ENCODE results near the gene C16orf90. TPM values are rescaled to one million over a fixed set of nuclear protein-coding genes. Genes with fewer than 3 reads are reported as not detected.
"Not testable (repeated sequence)": the region's sequence is repeated elsewhere in the genome, so short reads cannot be mapped to it uniquely, and the experiment has no call there.

The C16orf90 gene
- total RNA-seq, 1 donor from 2014 or later, result not detected

DNA sequence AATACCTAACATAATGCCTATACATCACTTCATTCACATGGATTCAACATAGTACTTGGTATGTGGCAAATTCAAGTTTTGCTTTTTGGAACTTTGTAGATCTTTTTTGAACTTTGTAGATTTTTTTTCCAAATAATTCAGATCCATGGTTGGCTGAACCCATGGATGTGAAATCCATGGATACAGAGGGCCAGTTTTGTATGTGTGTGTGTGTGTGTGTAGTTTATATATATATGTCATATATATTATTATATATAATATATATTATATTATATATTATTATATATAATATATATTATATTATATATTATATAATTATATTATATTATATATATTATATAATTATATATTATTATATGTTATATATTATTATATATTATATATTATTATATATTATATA lies 33.9 kb upstream of the C16orf90 start:
- Mint-ChIP-seq H3K4me1 (no peaks in the 10 kb centered on the region), H3K27ac (no peak overlapping the region), H3K4me3 (no peak overlapping the region), H3K9me3 (peaks cover 6% of the 10 kb centered on the region), H3K36me3 (peaks cover 49% of the 10 kb centered on the region), H3K27me3 (ENCODE audit: insufficient read depth, low read depth) (peaks cover 2% of the 10 kb centered on the region)
- Histone ChIP-seq H3K9me3 (ENCODE audit: low read depth) (no peaks in the 10 kb centered on the region), H3K27me3 (no peaks in the 10 kb centered on the region), H3K4me1 (no peaks in the 10 kb centered on the region), H3F3A (ENCODE audit: low read depth) (peaks cover 7% of the 10 kb centered on the region), H4K20me1 (ENCODE audit: low read depth) (no peaks in the 10 kb centered on the region), H3K4me2 (no peak overlapping the region), H3K9ac (no peak overlapping the region), H3K27ac (no peak overlapping the region), H3K79me2 (ENCODE audit: low read depth) (no peaks in the 10 kb centered on the region), H3K4me3 (no peak overlapping the region), H3K36me3 (peaks cover 6% of the 10 kb centered on the region), H2AFZ (replicated peaks) (no peak overlapping the region)
- no peak for DNase-seq (ENCODE audit: low spot score)
- TF ChIP-seq EZH2 (IDR thresholded peaks at IDR 0.05) (no peak), EZH2phosphoT487 (IDR thresholded peaks at IDR 0.05) (no peak)
- TF ChIP-seq, protein P1, sequence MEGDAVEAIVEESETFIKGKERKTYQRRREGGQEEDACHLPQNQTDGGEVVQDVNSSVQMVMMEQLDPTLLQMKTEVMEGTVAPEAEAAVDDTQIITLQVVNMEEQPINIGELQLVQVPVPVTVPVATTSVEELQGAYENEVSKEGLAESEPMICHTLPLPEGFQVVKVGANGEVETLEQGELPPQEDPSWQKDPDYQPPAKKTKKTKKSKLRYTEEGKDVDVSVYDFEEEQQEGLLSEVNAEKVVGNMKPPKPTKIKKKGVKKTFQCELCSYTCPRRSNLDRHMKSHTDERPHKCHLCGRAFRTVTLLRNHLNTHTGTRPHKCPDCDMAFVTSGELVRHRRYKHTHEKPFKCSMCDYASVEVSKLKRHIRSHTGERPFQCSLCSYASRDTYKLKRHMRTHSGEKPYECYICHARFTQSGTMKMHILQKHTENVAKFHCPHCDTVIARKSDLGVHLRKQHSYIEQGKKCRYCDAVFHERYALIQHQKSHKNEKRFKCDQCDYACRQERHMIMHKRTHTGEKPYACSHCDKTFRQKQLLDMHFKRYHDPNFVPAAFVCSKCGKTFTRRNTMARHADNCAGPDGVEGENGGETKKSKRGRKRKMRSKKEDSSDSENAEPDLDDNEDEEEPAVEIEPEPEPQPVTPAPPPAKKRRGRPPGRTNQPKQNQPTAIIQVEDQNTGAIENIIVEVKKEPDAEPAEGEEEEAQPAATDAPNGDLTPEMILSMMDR (IDR thresholded peaks at IDR 0.05), result no peak

DNA sequence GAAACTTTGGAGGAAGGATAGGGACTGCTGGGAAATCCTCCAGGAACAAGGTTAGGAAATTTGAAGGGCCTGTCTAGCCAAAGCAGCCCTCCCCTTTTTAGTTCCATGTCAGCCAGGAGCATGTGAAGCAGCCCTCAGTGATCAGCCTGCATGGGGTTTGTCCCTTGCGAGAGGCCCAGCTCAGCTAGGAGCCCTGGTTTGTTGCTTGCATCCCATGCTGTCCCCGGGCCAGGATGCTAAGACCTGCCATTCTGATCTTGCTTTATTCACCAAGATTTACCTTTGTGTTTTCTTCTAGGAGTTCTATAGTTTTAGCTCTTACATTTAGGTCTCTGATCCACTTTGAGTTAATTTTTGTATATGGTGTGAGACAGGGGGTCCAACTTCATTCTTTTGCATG lies 33.1 kb upstream of the C16orf90 start:
- Histone ChIP-seq H3K36me3 (peaks cover 6% of the 10 kb centered on the region), H3K27ac (no peak overlapping the region), H3K9ac (no peak overlapping the region), H2AFZ (replicated peaks) (no peak overlapping the region), H3K4me2 (no peak overlapping the region), H3K9me3 (ENCODE audit: low read depth) (no peaks in the 10 kb centered on the region), H3K4me1 (no peaks in the 10 kb centered on the region), H3K79me2 (ENCODE audit: low read depth) (no peaks in the 10 kb centered on the region), H4K20me1 (ENCODE audit: low read depth) (no peaks in the 10 kb centered on the region), H3F3A (ENCODE audit: low read depth) (peaks cover 7% of the 10 kb centered on the region), H3K27me3 (no peaks in the 10 kb centered on the region), H3K4me3 (no peak overlapping the region)
- H3K27ac Mint-ChIP-seq, result no peak overlapping the region
- H3K4me3 Mint-ChIP-seq, result no peak overlapping the region
- peaks cover 42% of the 10 kb centered on the region for H3K36me3 Mint-ChIP-seq
- H3K27me3 Mint-ChIP-seq (ENCODE audit: insufficient read depth, low read depth), result peaks cover 2% of the 10 kb centered on the region
- TF ChIP-seq EZH2 (IDR thresholded peaks at IDR 0.05) (no peak), EZH2phosphoT487 (IDR thresholded peaks at IDR 0.05) (no peak)
- TF ChIP-seq, protein P1 (IDR thresholded peaks at IDR 0.05), result no peak
- peaks cover 6% of the 10 kb centered on the region for H3K9me3 Mint-ChIP-seq
- no peak for DNase-seq (ENCODE audit: low spot score)
- H3K4me1 Mint-ChIP-seq, result no peaks in the 10 kb centered on the region

DNA sequence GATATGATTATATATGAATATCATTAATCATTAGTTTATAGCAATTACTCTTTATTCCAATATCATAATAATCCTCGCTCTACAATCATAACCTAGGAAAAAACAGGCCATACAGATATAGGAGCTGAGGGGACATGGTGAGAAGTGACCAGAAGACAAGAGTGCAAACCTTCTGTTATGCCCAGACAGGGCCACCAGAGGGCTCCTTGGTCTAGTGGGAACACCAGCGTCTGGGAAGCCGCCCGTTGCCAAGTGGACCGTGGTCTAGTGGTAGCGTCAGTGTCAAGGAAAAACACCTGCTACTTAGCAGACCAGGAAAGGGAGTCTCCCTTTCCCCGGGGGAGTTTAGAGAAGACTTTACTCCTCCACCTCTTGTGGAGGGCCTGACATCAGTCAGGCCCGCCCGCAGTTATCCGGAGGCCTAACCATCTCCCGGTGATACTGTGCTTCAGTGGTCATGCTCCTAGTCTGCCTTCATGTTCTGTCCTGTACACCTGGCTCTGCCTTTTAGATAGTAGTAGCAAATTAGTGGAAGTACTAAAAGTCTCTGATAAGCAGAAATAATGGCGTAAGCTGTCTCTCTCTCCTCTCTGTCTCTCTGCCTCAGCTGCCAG lies 32.0 kb upstream of the C16orf90 start:
- not testable (repeated sequence) for H3K4me3 Mint-ChIP-seq; H3K4me3 ChIP-seq; H3K79me2 ChIP-seq (ENCODE audit: low read depth); H3K4me1 ChIP-seq; H4K20me1 ChIP-seq (ENCODE audit: low read depth); H3F3A ChIP-seq (ENCODE audit: low read depth); H3K9me3 Mint-ChIP-seq; H3K27ac Mint-ChIP-seq; H3K27ac ChIP-seq; H3K4me1 Mint-ChIP-seq; H3K27me3 Mint-ChIP-seq (ENCODE audit: insufficient read depth, low read depth); H2AFZ ChIP-seq (replicated peaks); H3K27me3 ChIP-seq; H3K9ac ChIP-seq; H3K9me3 ChIP-seq (ENCODE audit: low read depth); H3K4me2 ChIP-seq
- TF ChIP-seq, protein P1 (IDR thresholded peaks at IDR 0.05), result peak; percentile 54
- H3K36me3 Mint-ChIP-seq, result peaks cover 45% of the 10 kb centered on the region
- peaks cover 12% of the 10 kb centered on the region for H3K36me3 ChIP-seq
- DNase-seq (ENCODE audit: low spot score), result peak; percentile 52

Measured in neural progenitor cell (in vitro differentiated cells).